Endothelial cell of hepatic sinusoid (primary cell): ENCODE measurements around the gene PRRX2.

Experiments
- in situ Hi-C: cut with HindIII; loops from 2 replicates; pipeline ENCODE4 v1.10.0; 2017; ENCODE audit warnings: low sequenced_read_pairs

The PRRX2 gene

GRCh38 chr9:129673602-129674001 is 8.2 kb downstream of the PRRX2 start:
- in situ Hi-C loops, result loop anchor here (10.0 kb wide), 1 partner anchor 51 kb away; no protein-coding TSS in a partner anchor

GRCh38 chr9:129674229-129674628 is 8.8 kb downstream of the PRRX2 start:
- in situ Hi-C loops, result loop anchor here (10.0 kb wide), 1 partner anchor 51 kb away; no protein-coding TSS in a partner anchor

- in situ Hi-C loops, result loop anchor here (5.0 to 10.0 kb wide), 2 partner anchors 43 to 49 kb away; no protein-coding TSS in a partner anchor
Measured at GRCh38 chr9:129675620-129676019, 10.2 kb downstream of the PRRX2 start.

GRCh38 chr9:129676287-129676686 is 10.8 kb downstream of the PRRX2 start:
- in situ Hi-C loops, result loop anchor here (5.0 to 10.0 kb wide), 2 partner anchors 44 to 49 kb away; no protein-coding TSS in a partner anchor

GRCh38 chr9:129676975-129677374 is 11.5 kb downstream of the PRRX2 start:
- in situ Hi-C loops, result loop anchor here (5.0 to 10.0 kb wide), 2 partner anchors 45 to 48 kb away; no protein-coding TSS in a partner anchor

GRCh38 chr9:129677456-129677855 is 12.0 kb downstream of the PRRX2 start:
- in situ Hi-C loops, result loop anchor here (5.0 to 10.0 kb wide), 2 partner anchors 45 to 47 kb away; no protein-coding TSS in a partner anchor

- in situ Hi-C loops, result loop anchor here (5.0 to 10.0 kb wide), 2 partner anchors 46 to 47 kb away; no protein-coding TSS in a partner anchor
Measured at GRCh38 chr9:129678844-129679243, 13.4 kb downstream of the PRRX2 start.

GRCh38 chr9:129679537-129679936 is 14.1 kb downstream of the PRRX2 start:
- in situ Hi-C loops, result loop anchor here (5.0 to 10.0 kb wide), 2 partner anchors 45 to 47 kb away; no protein-coding TSS in a partner anchor

GRCh38 chr9:129681924-129682323 is 16.5 kb downstream of the PRRX2 start:
- in situ Hi-C loops, result no loop called here

GRCh38 chr9:129682381-129682780 is 16.9 kb downstream of the PRRX2 start:
- in situ Hi-C loops, result no loop called here

GRCh38 chr9:129685220-129685932 is 19.9 kb downstream of the PRRX2 start:
- in situ Hi-C loops, result no loop called here

- in situ Hi-C loops, result no loop called here
Measured at GRCh38 chr9:129685933-129686259, 20.4 kb downstream of the PRRX2 start.

- in situ Hi-C loops, result no loop called here
Measured at GRCh38 chr9:129686736-129687135, 21.3 kb downstream of the PRRX2 start.

GRCh38 chr9:129687391-129687790 is 21.9 kb downstream of the PRRX2 start:
- in situ Hi-C loops, result no loop called here

GRCh38 chr9:129688285-129689043 is 23.0 kb downstream of the PRRX2 start:
- in situ Hi-C loops, result no loop called here

GRCh38 chr9:129692534-129692933 is 27.1 kb downstream of the PRRX2 start:
- in situ Hi-C loops, result no loop called here

- in situ Hi-C loops, result no loop called here
Measured at GRCh38 chr9:129693741-129694140, 28.3 kb downstream of the PRRX2 start.

- in situ Hi-C loops, result no loop called here
Measured at GRCh38 chr9:129694243-129694646, 28.8 kb downstream of the PRRX2 start.

- in situ Hi-C loops, result loop anchor here (5.0 kb wide), 1 partner anchor 81 kb away; no protein-coding TSS in a partner anchor
Measured at GRCh38 chr9:129695870-129696269, 30.4 kb downstream of the PRRX2 start.

GRCh38 chr9:129696944-129697655 is 31.7 kb downstream of the PRRX2 start:
- in situ Hi-C loops, result loop anchor here (5.0 kb wide), 1 partner anchor 80 kb away; no protein-coding TSS in a partner anchor
